IMR-90 (cell line): ENCODE results near the gene ZNF71. TPM values are rescaled to one million over a fixed set of nuclear protein-coding genes. Genes with fewer than 3 reads are reported as not detected.

Experiments
- ATAC-seq: fragments of 200-7000 bp; cut with Tn5 transposase; 2 replicates; pipeline ENCODE4 v1.9.1; 2020; ENCODE audit warnings: low read depth, mild to moderate bottlenecking, moderate library complexity
- BruUV-seq: library from RNA; stranded (reverse); fragments of 400-500 nt; replicated peaks from 2 replicates; lab custom pipeline; 2021; lab: Mats Ljungman, UMichigan
- CTCF ChIA-PET: fragments of 300-600 bp; formaldehyde crosslinking; extraction: SDS; loops from one replicate; lab custom pipeline; 2021; ENCODE audit warnings: antibody characterized with exemption; lab: Yijun Ruan, JAX
- POLR2A ChIA-PET: fragments of 300-600 bp; sonication (Branson Sonifier 250); formaldehyde crosslinking; loops from one replicate; lab custom pipeline; 2022; ENCODE audit warnings: antibody characterized with exemption; ENCODE audit not compliant: unreplicated experiment; lab: Charles Lee
- DNase-seq: peaks from one replicate; pipeline ENCODE4 v3.0.0; 2013
- H2AFZ ChIP-seq: replicated peaks from 2 replicates; pipeline ENCODE3; 2013; ENCODE audit warnings: low read length, mild to moderate bottlenecking; ENCODE audit not compliant: poor library complexity
- H2AK5ac ChIP-seq: 2 replicates; pipeline ENCODE4 v1.6.1; 2013; ENCODE audit warnings: low read depth, low read length, inconsistent platforms
- H2AK9ac ChIP-seq: replicated peaks from 2 replicates; pipeline ENCODE3; 2013; ENCODE audit warnings: mild to moderate bottlenecking, low read depth, low read length, moderate library complexity; ENCODE audit not compliant: poor library complexity
- H2BK120ac ChIP-seq: 2 replicates; pipeline ENCODE4 v1.6.1; 2013; ENCODE audit warnings: low read depth, low read length, inconsistent platforms
- H2BK15ac ChIP-seq: 3 replicates; pipeline ENCODE4 v1.6.1; 2013; ENCODE audit warnings: low read depth, low read length, inconsistent platforms
- H2BK20ac ChIP-seq: 2 replicates; pipeline ENCODE4 v1.6.1; 2013; ENCODE audit warnings: low read depth, mild to moderate bottlenecking, inconsistent platforms, low read length, moderate library complexity
- H2BK5ac ChIP-seq: 2 replicates; pipeline ENCODE4 v1.6.1; 2013; ENCODE audit warnings: mild to moderate bottlenecking, low read depth, low read length, inconsistent platforms; ENCODE audit not compliant: poor library complexity, severe bottlenecking
- H3K14ac ChIP-seq: replicated peaks from 2 replicates; pipeline ENCODE4 v1.6.1; 2013; ENCODE audit warnings: low read depth, low read length, inconsistent platforms
- H3K18ac ChIP-seq: 2 replicates; pipeline ENCODE4 v1.6.1; 2013; ENCODE audit warnings: low read depth, low read length, control low read depth
- H3K23ac ChIP-seq: 2 replicates; pipeline ENCODE4 v1.6.1; 2013; ENCODE audit warnings: low read depth, low read length, inconsistent platforms
- H3K27ac ChIP-seq: 2 replicates; pipeline ENCODE4 v1.5.1; 2013; ENCODE audit warnings: mild to moderate bottlenecking, control low read depth, low read length; ENCODE audit not compliant: insufficient read depth
- H3K27me3 ChIP-seq: 2 replicates; pipeline ENCODE4 v1.6.1; 2013; ENCODE audit warnings: low read length; ENCODE audit not compliant: control insufficient read depth, insufficient read depth
- H3K36me3 ChIP-seq: 2 replicates; pipeline ENCODE4 v1.6.1; 2013; ENCODE audit warnings: low read length, mixed read lengths; ENCODE audit not compliant: control insufficient read depth, insufficient read depth
- H3K4ac ChIP-seq: 2 replicates; pipeline ENCODE4 v1.6.1; 2013; ENCODE audit warnings: low read depth, low read length, inconsistent platforms
- H3K4me1 ChIP-seq: 2 replicates; pipeline ENCODE4 v1.6.1; 2013; ENCODE audit warnings: low read length, mixed read lengths; ENCODE audit not compliant: control insufficient read depth, insufficient read depth
- H3K4me2 ChIP-seq: 2 replicates; pipeline ENCODE4 v1.6.1; 2013; ENCODE audit warnings: low read depth, mild to moderate bottlenecking, control low read depth, low read length, moderate library complexity
- H3K4me3 ChIP-seq: 2 replicates; pipeline ENCODE4 v1.5.1; 2013; ENCODE audit warnings: low read depth, mild to moderate bottlenecking, control low read depth, low read length, moderate library complexity; ENCODE audit not compliant: insufficient read depth
- H3K56ac ChIP-seq: 2 replicates; pipeline ENCODE4 v1.6.1; 2013; ENCODE audit warnings: low read length, inconsistent platforms; ENCODE audit not compliant: insufficient read depth; ENCODE audit errors: extremely low read depth
- H3K79me1 ChIP-seq, 2 experiments: 2 replicates each; pipeline ENCODE4 v1.6.1; 2013; ENCODE audit warnings: low read length in 2 of 2, inconsistent platforms in 1 of 2, low read depth in 1 of 2
- H3K9ac ChIP-seq: 2 replicates; pipeline ENCODE4 v1.6.1; 2013; ENCODE audit warnings: low read depth, low read length, control low read depth
- H3K9me1 ChIP-seq: 2 replicates; pipeline ENCODE4 v1.6.1; 2013; ENCODE audit warnings: low read length, inconsistent platforms; ENCODE audit not compliant: insufficient read depth
- H3K9me3 ChIP-seq: 2 replicates; pipeline ENCODE4 v1.6.1; 2013; ENCODE audit warnings: low read length; ENCODE audit not compliant: control insufficient read depth, insufficient read depth
- H4K20me1 ChIP-seq: 2 replicates; pipeline ENCODE4 v1.6.1; 2013; ENCODE audit warnings: low read length, inconsistent platforms; ENCODE audit not compliant: insufficient read depth
- H4K5ac ChIP-seq: 2 replicates; pipeline ENCODE4 v1.6.1; 2013; ENCODE audit warnings: mild to moderate bottlenecking, low read depth, low read length, control low read depth
- H4K8ac ChIP-seq, 2 experiments: 2 replicates each; pipeline ENCODE4 v1.6.1; 2013; ENCODE audit warnings: low read depth in 2 of 2, low read length in 2 of 2, control low read depth in 1 of 2, inconsistent platforms in 1 of 2
- H4K91ac ChIP-seq: 2 replicates; pipeline ENCODE4 v1.6.1; 2013; ENCODE audit warnings: low read depth, low read length, inconsistent platforms; ENCODE audit not compliant: insufficient read depth
- CEBPB ChIP-seq: IDR thresholded peaks from 2 replicates; pipeline ENCODE4 v1.6.1; 2012; ENCODE audit warnings: low read depth, low read length, improper control_type of control experiment
- RFX5 ChIP-seq: IDR thresholded peaks from 2 replicates; pipeline ENCODE4 v1.8.0; 2012; ENCODE audit warnings: low read depth, mild to moderate bottlenecking, low read length, moderate library complexity
- WGBS, 2 experiments: methylation state at CpG; one replicate each; pipeline versions ENCODE4 v1.1.5 to v1.1.7; 2013; ENCODE audit warnings: missing lambda C conversion rate in 2 of 2; ENCODE audit not compliant: insufficient read length in 1 of 2; ENCODE audit errors: extremely low coverage in 2 of 2; 5-methylcytosine and 5-hydroxymethylcytosine counted together
- dilution Hi-C: fragments of 300-500 bp; cut with HindIII; formaldehyde crosslinking; loops from one replicate; pipeline ENCODE4 v1.14.3; 2018; ENCODE audit warnings: low sequenced_read_pairs; ENCODE audit not compliant: unreplicated experiment
- in situ Hi-C: fragments of 300-500 bp; cut with MboI; formaldehyde crosslinking; loops from 3 replicates; pipeline ENCODE4 v1.14.3; 2019; ENCODE audit warnings: low sequenced_read_pairs, inconsistent platforms, mixed read lengths
- intact Hi-C: fragments of 100-400 bp; cut with micrococcal nuclease; formaldehyde crosslinking; loops from 2 replicates; pipeline ENCODE4 v1.10.0; 2022
- polyA plus RNA-seq, 3 experiments: library from polyadenylated mRNA; depleted of rRNA; stranded (reverse); fragments of >200 nt; gene quantifications; 2 replicates each; pipeline ENCODE4 v1.2.3, GENCODE V29; 2012; ENCODE audit warnings: low replicate concordance in 1 of 3
- total RNA-seq: library from RNA; depleted of rRNA; stranded (reverse); fragments of >200 nt; gene quantifications from 2 replicates; pipeline ENCODE4 v1.2.3, GENCODE V29; 2012

Gene ZNF71
- total and polyA plus RNA-seq, 2 of the 4 experiments (the other 2 are of a cell fraction): 7.9 to 9.3 TPM

GRCh38 chr19:56603829-56604228 lies 8.7 kb downstream of the ZNF71 start:
- no peak overlapping the region for H3K9ac ChIP-seq
- H2AFZ ChIP-seq: no peak overlapping the region
- H4K91ac ChIP-seq: no peak overlapping the region
- H2BK20ac ChIP-seq: no peak overlapping the region
- no peak overlapping the region for H3K23ac ChIP-seq
- no peak overlapping the region for H3K4me2 ChIP-seq
- H3K14ac ChIP-seq: no peak overlapping the region
- no peak overlapping the region for H2BK120ac ChIP-seq
- dilution Hi-C loops (no loop called here), intact Hi-C loops (no loop called here), in situ Hi-C loops (no loop called here)
- H3K79me1 ChIP-seq: peaks cover 24 to 29% of the 10 kb centered on the region in 2 experiments
- no peak overlapping the region for H2BK15ac ChIP-seq
- H3K27ac ChIP-seq: no peak overlapping the region
- no peak overlapping the region for H2AK9ac ChIP-seq
- peaks cover 27% of the 10 kb centered on the region for H3K36me3 ChIP-seq
- no peak overlapping the region for H2AK5ac ChIP-seq
- H3K56ac ChIP-seq: no peak overlapping the region
- CTCF ChIA-PET: interaction anchor here (1.3 kb wide), 1 partner anchor 9 kb away, joined by 3 read pairs; the partner anchor contains the start of gene ZNF71
- POLR2A ChIA-PET: no interaction called here
- no TSS peak for BruUV-seq
- no peak overlapping the region for H3K4me3 ChIP-seq
- no peaks in the 10 kb centered on the region for H3K27me3 ChIP-seq
- H3K18ac ChIP-seq: no peak overlapping the region
- no peak for TF ChIP-seq RFX5
- no peak for TF ChIP-seq CEBPB
- no peak overlapping the region for H4K5ac ChIP-seq
- no peak overlapping the region for H3K4ac ChIP-seq
- no peak overlapping the region for H2BK5ac ChIP-seq
- H3K9me3 ChIP-seq: peaks cover 55% of the 10 kb centered on the region
- no peaks in the 10 kb centered on the region for H3K9me1 ChIP-seq
- peak; percentile 24 for DNase-seq
- no peak; the same call in 1 of the 2 replicates for ATAC-seq
- no peak overlapping the region for H4K8ac ChIP-seq
- no peaks in the 10 kb centered on the region for H4K20me1 ChIP-seq
- WGBS, 2 experiments: 89% methylated on average over 2 of the region's 6 CpGs; no CpG with 5 or more reads in 1 of the 2 experiments
- no peaks in the 10 kb centered on the region for H3K4me1 ChIP-seq
